ENCODE measurements around the gene KRTAP4-9.
"Not testable (repeated sequence)": the region's sequence is repeated elsewhere in the genome, so short reads cannot be mapped to it uniquely, and the experiment has no call there.

KRTAP4-9 gene

GRCh38 chr17:41073676-41074075 lies 31.5 kb upstream of the KRTAP4-9 start:
- H3K36me3 Mint-ChIP-seq: no peaks in the 10 kb centered on the region
- no peak overlapping the region for H3K27ac Mint-ChIP-seq
- H3K27me3 Mint-ChIP-seq: peaks cover 10% of the 10 kb centered on the region
- H3K9me3 Mint-ChIP-seq: peaks cover 5% of the 10 kb centered on the region
- no peak for ATAC-seq (ENCODE audit: low read depth)
- H3K4me1 Mint-ChIP-seq: no peaks in the 10 kb centered on the region
- DNase-seq (ENCODE audit: low spot score in 2 of 2): no peak
- H3K4me3 Mint-ChIP-seq: no peak overlapping the region

GRCh38 chr17:41076788-41077187 lies 28.4 kb upstream of the KRTAP4-9 start:
- no peak overlapping the region for H3K4me3 Mint-ChIP-seq
- ATAC-seq (ENCODE audit: low read depth) (no peak), DNase-seq (ENCODE audit: low spot score in 2 of 2) (no peak)
- H3K4me1 Mint-ChIP-seq: no peaks in the 10 kb centered on the region
- H3K36me3 Mint-ChIP-seq: no peaks in the 10 kb centered on the region
- H3K27ac Mint-ChIP-seq: no peak overlapping the region
- peaks cover 9% of the 10 kb centered on the region for H3K9me3 Mint-ChIP-seq
- H3K27me3 Mint-ChIP-seq: peaks cover 12% of the 10 kb centered on the region

DNA sequence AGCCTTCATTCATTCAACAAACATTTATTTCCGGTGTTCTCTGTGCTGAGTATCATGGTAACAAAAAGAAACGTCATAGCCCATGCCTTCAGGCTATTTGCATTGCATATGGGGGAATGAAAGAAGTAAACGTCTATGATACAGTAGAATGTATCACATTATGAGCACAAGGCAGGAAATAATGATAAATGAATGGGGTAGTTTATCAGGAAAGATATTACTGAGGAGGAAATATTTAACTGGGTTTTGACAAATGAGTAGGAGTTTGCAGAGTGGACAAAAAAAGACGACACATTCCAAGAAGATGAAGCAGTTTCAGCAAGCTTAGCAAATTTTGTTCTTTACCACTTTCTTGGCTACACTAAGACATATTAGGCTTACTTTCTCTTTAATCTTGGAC lies 22.6 kb upstream of the KRTAP4-9 start:
- Mint-ChIP-seq H3K9me3 (peaks cover 4% of the 10 kb centered on the region), H3K36me3 (no peaks in the 10 kb centered on the region), H3K4me1 (no peaks in the 10 kb centered on the region), H3K4me3 (no peak overlapping the region), H3K27me3 (peaks cover 13% of the 10 kb centered on the region), H3K27ac (no peak overlapping the region)
- no peak for DNase-seq (ENCODE audit: low spot score in 2 of 2)
- no peak for ATAC-seq (ENCODE audit: low read depth)

DNA sequence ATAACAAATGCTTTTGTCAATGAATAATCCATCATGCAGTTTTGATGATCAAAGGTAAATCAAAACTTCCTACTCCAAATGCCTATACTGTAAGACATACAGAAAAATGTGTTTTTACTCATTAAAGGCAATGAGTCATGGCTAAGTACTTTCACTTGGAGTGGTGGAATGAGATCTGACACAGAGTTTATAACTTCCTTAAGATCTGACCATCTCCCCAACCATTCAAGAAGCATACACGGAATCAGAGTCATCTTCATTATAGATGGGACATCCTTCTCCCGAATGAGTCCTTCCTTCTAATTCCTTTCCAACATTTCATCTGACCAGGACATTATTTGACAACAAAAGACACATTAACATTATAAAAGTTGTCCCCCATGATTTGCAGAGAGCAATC lies 21.8 kb upstream of the KRTAP4-9 start:
- H3K4me3 Mint-ChIP-seq; ATAC-seq (ENCODE audit: low read depth); H3K27ac Mint-ChIP-seq; H3K4me1 Mint-ChIP-seq; H3K9me3 Mint-ChIP-seq; H3K36me3 Mint-ChIP-seq; DNase-seq (ENCODE audit: low spot score in 2 of 2): not testable (repeated sequence)
- peaks cover 13% of the 10 kb centered on the region for H3K27me3 Mint-ChIP-seq

- peaks cover 13% of the 10 kb centered on the region for H3K27me3 Mint-ChIP-seq
- not testable (repeated sequence) for H3K4me1 Mint-ChIP-seq; H3K4me3 Mint-ChIP-seq; H3K9me3 Mint-ChIP-seq; H3K27ac Mint-ChIP-seq; ATAC-seq (ENCODE audit: low read depth); DNase-seq (ENCODE audit: low spot score in 2 of 2); H3K36me3 Mint-ChIP-seq
Observed at GRCh38 chr17:41084100-41084856, 20.9 kb upstream of the KRTAP4-9 start, which contains the start of gene KRTAP4-7. Gene KRTAP4-7, plus strand, starts transcription at chr17:41084150. Its CDS starts 57 bp downstream, at chr17:41084207.

- H3K4me1 Mint-ChIP-seq; H3K9me3 Mint-ChIP-seq; ATAC-seq (ENCODE audit: low read depth); H3K36me3 Mint-ChIP-seq; H3K27me3 Mint-ChIP-seq; DNase-seq (ENCODE audit: low spot score in 2 of 2); H3K4me3 Mint-ChIP-seq; H3K27ac Mint-ChIP-seq: not testable (repeated sequence)
Observed at GRCh38 chr17:41088760-41089352, 16.3 kb upstream of the KRTAP4-9 start.

DNA sequence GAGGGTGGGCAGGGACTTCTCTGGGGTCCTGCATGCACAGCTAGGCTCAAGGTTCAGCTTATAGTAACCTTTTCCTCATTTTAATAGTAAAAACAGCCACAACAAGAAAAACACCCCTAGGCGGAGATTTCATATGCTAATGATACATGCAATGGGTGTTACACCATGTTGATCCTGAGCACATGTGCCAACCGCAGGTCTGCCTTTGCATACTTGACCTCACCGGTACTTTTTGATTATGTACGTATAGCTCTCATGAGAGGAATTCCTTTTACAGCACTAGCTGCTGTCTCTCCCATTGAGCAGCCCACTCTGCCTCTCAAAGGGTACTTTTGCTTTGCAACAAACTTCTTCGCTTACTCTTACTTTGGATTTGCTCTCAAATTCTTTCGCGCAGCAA lies 9.1 kb upstream of the KRTAP4-9 start:
- Mint-ChIP-seq H3K27me3 (peaks cover 17% of the 10 kb centered on the region), H3K27ac (no peak overlapping the region), H3K36me3 (no peaks in the 10 kb centered on the region), H3K9me3 (peaks cover 1% of the 10 kb centered on the region), H3K4me3 (no peak overlapping the region), H3K4me1 (peaks cover 4% of the 10 kb centered on the region)
- DNase-seq (ENCODE audit: low spot score in 2 of 2) (no peak), ATAC-seq (ENCODE audit: low read depth) (no peak)

- H3K9me3 Mint-ChIP-seq: no peaks in the 10 kb centered on the region
- H3K27me3 Mint-ChIP-seq: peaks cover 17% of the 10 kb centered on the region
- ATAC-seq (ENCODE audit: low read depth) (no peak), DNase-seq (ENCODE audit: low spot score in 2 of 2) (no peak)
- H3K4me1 Mint-ChIP-seq: peaks cover 4% of the 10 kb centered on the region
- no peak within 1 kb of the TSS for H3K4me3 Mint-ChIP-seq
- no peaks in the 10 kb centered on the region for H3K36me3 Mint-ChIP-seq
- H3K27ac Mint-ChIP-seq: no peak within 1 kb of the TSS
Observed at GRCh38 chr17:41098042-41098441, 7.1 kb upstream of the KRTAP4-9 start, which contains the start of gene KRTAP4-8. Gene KRTAP4-8, minus strand, starts transcription at chr17:41098142. Its CDS starts 58 bp downstream, at chr17:41098084.

- DNase-seq (ENCODE audit: low spot score in 2 of 2): no peak
- no peak overlapping the region for H3K4me3 Mint-ChIP-seq
- H3K36me3 Mint-ChIP-seq: no peaks in the 10 kb centered on the region
- no peaks in the 10 kb centered on the region for H3K9me3 Mint-ChIP-seq
- H3K27me3 Mint-ChIP-seq: peaks cover 17% of the 10 kb centered on the region
- no peak for ATAC-seq (ENCODE audit: low read depth)
- H3K27ac Mint-ChIP-seq: no peak overlapping the region
- peaks cover 4% of the 10 kb centered on the region for H3K4me1 Mint-ChIP-seq
Observed at GRCh38 chr17:41098481-41098880, 6.7 kb upstream of the KRTAP4-9 start.

DNA sequence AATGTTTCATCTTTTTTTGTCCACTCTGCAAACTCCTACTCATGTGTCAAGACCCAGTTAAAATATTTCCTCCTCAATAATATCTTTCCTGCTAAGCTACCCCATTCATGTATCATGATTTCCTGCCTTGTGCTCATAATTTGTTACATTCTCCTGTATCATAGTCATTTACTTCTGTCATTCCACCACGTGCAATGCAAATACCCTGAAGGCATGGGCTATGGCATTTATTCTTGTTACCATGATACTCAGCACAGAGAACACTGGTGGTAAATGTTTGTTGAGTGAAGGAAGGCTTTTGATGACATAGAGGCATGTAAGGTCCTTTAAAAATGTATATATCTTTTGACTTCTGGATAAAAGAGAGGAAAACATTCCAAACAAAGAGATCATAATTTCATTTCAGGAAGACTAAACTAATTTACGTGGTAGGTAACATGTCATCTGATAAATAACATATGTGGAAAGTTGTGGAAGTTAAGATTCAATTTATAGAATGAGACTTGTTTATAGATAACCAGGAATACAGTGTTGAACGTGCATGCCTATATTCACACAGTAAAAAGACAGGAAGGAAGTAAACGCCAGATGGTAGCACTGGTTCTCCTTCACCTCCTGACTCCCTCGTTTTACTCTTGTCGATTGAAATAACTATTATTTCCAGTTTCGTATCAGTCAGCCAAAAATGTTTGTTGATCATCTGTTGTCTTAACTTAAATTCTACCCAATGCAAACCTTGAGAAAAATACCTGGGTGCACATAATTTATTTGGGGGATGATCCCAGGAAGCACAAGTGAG lies 5.3 kb upstream of the KRTAP4-9 start:
- ATAC-seq (ENCODE audit: low read depth): peak; percentile 69
- H3K27me3 Mint-ChIP-seq: peaks cover 17% of the 10 kb centered on the region
- H3K4me3 Mint-ChIP-seq: not testable (repeated sequence)

DNA sequence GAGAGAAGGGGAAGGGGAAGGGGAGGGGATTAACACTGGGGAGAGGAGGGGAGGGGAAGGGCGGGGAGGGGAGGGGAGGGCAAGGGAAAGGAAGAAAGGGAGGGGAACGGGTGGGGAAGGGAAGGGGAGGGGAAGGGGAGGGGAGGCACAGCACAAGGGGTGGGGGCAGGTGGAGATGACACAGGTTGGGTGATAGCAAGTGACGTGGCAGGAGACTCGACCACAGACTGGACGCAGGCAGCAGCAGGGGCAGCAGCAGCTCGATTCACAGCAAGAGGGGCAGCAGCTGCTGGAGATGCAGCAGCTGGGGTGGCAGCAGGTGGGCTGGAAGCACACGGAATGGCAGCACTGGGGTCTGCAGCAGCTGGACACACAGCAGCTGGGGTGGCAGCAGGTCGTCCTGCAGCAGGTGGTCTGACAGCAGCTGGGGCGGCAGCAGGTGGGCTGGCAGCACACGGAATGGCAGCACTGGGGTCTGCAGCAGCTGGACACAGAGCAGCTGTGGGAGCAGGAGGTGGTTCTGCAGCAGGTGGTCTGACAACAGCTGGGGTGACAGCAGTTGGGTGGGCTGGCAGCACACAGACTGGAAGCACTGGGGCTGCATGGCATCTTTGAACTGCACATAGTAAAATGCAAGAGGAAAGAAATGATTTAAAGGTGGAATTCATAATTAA lies 3.5 kb upstream of the KRTAP4-9 start, which contains the start of gene KRTAP4-16:
Gene KRTAP4-16, minus strand, starts transcription at position 624 of the 674 bp plus-strand sequence. Its CDS starts 0 bp downstream, at position 624.
- DNase-seq (ENCODE audit: low spot score in 2 of 2): no peak
- Mint-ChIP-seq H3K4me3 (no peak within 1 kb of the TSS), H3K27ac (no peak within 1 kb of the TSS), H3K36me3 (no peaks in the 10 kb centered on the region), H3K9me3 (no peaks in the 10 kb centered on the region), H3K4me1 (peaks cover 4% of the 10 kb centered on the region), H3K27me3 (peaks cover 18% of the 10 kb centered on the region)
- ATAC-seq (ENCODE audit: low read depth): no peak

More for the DNA sequence above, 5.3 kb upstream of the KRTAP4-9 start:
- H3K4me1 Mint-ChIP-seq; H3K27ac Mint-ChIP-seq; H3K9me3 Mint-ChIP-seq; DNase-seq (ENCODE audit: low spot score in 2 of 2); H3K36me3 Mint-ChIP-seq: not testable (repeated sequence)

DNA sequence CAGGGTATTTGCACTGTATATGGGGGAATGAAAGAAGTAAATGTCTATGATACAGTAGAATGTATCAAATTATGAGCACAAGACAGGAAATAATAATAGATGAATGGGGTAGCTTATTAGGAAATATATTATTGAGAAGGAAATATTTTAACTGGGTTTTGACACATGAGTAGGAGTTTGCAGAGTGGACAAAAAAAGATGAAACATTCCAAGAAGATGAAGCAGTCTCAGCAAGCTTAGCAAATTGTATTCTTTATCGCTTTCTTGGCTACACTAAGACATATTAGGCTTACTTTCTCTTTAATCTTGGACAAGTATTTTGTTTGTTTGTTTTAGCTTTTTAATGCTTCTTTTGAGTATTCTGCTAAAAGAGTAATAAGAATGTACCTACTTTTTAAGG lies 1.3 kb upstream of the KRTAP4-9 start:
- no peak for DNase-seq (ENCODE audit: low spot score in 2 of 2)
- ATAC-seq (ENCODE audit: low read depth): no peak
- no peaks in the 10 kb centered on the region for H3K9me3 Mint-ChIP-seq
- no peak overlapping the region for H3K4me3 Mint-ChIP-seq
- no peak overlapping the region for H3K27ac Mint-ChIP-seq
- H3K27me3 Mint-ChIP-seq: peaks cover 5% of the 10 kb centered on the region
- peaks cover 10% of the 10 kb centered on the region for H3K4me1 Mint-ChIP-seq
- no peaks in the 10 kb centered on the region for H3K36me3 Mint-ChIP-seq

DNA sequence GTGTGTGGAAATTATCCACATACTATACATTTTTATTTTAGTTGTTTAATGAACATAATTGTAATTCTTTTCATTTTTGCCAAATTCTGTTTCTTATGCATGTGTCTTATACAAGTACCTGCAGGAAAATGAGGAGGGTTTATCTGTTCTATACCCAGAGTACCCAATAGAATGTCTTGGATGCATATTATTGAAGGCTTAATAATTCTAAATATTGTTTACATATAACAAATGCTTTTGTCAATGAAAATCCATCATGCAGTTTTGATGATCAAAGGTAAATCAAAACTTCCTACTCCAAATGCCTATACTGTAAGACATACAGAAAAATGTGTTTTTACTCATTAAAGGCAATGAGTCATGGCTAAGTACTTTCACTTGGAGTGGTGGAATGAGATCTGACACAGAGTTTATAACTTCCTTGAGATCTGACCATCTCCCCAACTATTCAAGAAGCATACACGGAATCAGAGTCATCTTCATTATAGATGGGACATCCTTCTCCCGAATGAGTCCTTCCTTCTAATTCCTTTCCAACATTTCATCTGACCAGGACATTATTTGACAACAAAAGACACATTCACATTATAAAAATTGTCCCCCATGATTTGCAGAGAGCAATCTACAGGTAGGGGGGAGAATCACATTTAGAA lies 677 bp upstream of the KRTAP4-9 start:
- H3K27me3 Mint-ChIP-seq; H3K9me3 Mint-ChIP-seq; H3K4me3 Mint-ChIP-seq; H3K36me3 Mint-ChIP-seq; ATAC-seq (ENCODE audit: low read depth); H3K27ac Mint-ChIP-seq; DNase-seq (ENCODE audit: low spot score in 2 of 2): not testable (repeated sequence)
- peaks cover 12% of the 10 kb centered on the region for H3K4me1 Mint-ChIP-seq
